ENCODE data around the gene FADS3.

Gene FADS3

DNA sequence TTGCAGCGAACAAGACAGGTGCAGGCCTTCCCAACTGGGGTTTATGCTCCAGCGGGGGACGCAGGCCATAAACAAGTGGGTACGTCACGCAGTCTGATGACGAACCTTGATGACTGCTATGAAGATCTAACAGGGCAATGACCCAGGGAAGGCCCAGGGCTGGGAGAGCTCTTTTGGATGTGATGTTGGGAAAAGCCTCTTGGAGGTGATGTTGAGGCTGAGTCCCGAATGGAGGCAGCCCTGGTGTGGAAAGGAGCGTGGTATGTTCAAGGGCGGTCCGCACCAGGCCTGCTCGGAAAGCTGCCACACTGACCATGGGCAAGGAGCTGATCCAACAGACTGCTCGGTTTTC lies 57.4 kb downstream of the FADS3 start:
- TF ChIP-seq Cebpa-rat (IDR thresholded peaks at IDR 0.05): no peak
- H3K36me3 ChIP-seq: peaks cover 40% of the 10 kb centered on the region
- H3K9ac ChIP-seq: peak overlapping the region; percentile 97
- peak overlapping the region; percentile 91 for H3K4me3 ChIP-seq
- H3K4me2 ChIP-seq: peak overlapping the region; percentile 99
- peaks cover 42% of the 10 kb centered on the region for H4K20me1 ChIP-seq
- no peaks in the 10 kb centered on the region for H3K9me3 ChIP-seq
- H3K27ac ChIP-seq: peak overlapping the region; percentile 99
- no peaks in the 10 kb centered on the region for H3K27me3 ChIP-seq
- H3K4me1 ChIP-seq: peaks cover 82% of the 10 kb centered on the region

DNA sequence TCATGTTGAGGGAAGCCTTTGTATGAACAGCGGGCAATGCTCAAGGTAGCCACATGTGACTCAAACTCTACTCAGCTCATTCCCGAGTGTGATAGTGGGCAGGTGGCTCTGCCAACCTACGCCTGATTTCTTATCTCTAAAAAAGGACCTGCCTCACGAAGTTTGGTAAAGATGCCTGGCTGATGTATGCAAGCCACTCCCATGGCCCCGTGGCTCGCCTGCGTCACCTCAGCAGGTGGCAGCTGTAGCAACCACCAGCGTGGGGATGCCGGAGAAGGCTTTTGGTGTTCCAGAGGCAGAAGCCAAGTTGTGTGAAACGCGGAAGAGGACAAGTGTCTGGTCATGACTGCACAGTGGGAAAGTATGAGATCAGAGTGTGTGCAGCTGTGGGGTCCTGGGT lies 57.9 kb downstream of the FADS3 start:
- H3K4me1 ChIP-seq: peaks cover 82% of the 10 kb centered on the region
- H3K4me3 ChIP-seq: peak overlapping the region; percentile 91
- no peak for TF ChIP-seq Cebpa-rat (IDR thresholded peaks at IDR 0.05)

DNA sequence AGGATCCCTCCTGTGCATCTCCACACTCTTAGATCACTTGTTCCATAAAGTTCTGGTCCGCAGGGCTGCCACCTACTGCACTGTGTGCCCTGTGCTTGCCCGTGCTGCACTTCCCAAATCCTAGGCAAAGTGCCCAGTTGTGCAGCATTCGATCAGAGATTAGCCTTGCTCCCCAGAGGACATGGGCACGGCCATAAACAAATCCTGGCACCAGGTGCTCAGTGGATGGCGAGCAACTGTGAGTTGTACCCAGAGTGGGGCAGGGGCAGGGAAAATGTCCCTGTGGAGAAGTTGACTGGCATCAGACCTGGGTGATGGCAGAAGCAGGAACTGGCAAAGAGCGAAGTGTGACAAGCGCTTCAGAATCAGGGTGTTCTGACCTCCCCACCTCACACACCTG lies 58.6 kb downstream of the FADS3 start:
- no peak for TF ChIP-seq Cebpa-rat (IDR thresholded peaks at IDR 0.05)
- Histone ChIP-seq H3K9me3 (no peaks in the 10 kb centered on the region), H3K4me2 (peak overlapping the region; percentile 99), H3K36me3 (peaks cover 28% of the 10 kb centered on the region), H4K20me1 (peaks cover 42% of the 10 kb centered on the region), H3K27ac (peak overlapping the region; percentile 99), H3K27me3 (no peaks in the 10 kb centered on the region), H3K4me1 (peaks cover 82% of the 10 kb centered on the region), H3K9ac (peak overlapping the region; percentile 97), H3K4me3 (peak overlapping the region; percentile 91)

More for the DNA sequence above, 57.9 kb downstream of the FADS3 start:
- peak overlapping the region; percentile 99 for H3K27ac ChIP-seq
- no peaks in the 10 kb centered on the region for H3K27me3 ChIP-seq
- peaks cover 42% of the 10 kb centered on the region for H4K20me1 ChIP-seq
- H3K4me2 ChIP-seq: peak overlapping the region; percentile 99
- H3K9ac ChIP-seq: peak overlapping the region; percentile 97
- H3K36me3 ChIP-seq: peaks cover 35% of the 10 kb centered on the region
- no peaks in the 10 kb centered on the region for H3K9me3 ChIP-seq

DNA sequence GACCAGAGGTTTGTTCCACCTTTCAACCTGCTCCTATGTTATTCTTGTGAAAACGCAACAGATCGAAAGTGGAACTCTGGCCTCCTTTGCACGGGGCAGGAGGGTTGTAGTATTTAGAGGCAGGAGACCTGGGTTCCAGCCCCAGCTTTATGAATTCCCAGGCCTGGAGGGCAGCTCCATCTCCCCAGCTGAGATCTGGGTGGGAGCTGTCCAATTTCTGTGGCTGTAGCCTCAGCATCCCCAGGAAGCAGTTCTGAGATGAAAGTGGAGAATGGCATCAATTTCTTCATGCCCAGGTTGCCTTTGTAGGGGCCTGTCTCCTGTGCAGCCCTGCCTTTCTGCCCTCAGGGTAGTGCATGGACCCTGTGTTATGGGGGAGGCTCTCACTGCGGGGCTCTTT lies 59.1 kb downstream of the FADS3 start:
- TF ChIP-seq Cebpa-rat (IDR thresholded peaks at IDR 0.05): no peak
- peak overlapping the region; percentile 97 for H3K9ac ChIP-seq
- H3K27ac ChIP-seq: peak overlapping the region; percentile 99
- H3K36me3 ChIP-seq: peaks cover 23% of the 10 kb centered on the region
- peak overlapping the region; percentile 91 for H3K4me3 ChIP-seq
- no peaks in the 10 kb centered on the region for H3K9me3 ChIP-seq
- no peaks in the 10 kb centered on the region for H3K27me3 ChIP-seq
- H4K20me1 ChIP-seq: peaks cover 42% of the 10 kb centered on the region
- peaks cover 76% of the 10 kb centered on the region for H3K4me1 ChIP-seq
- H3K4me2 ChIP-seq: peak overlapping the region; percentile 99

DNA sequence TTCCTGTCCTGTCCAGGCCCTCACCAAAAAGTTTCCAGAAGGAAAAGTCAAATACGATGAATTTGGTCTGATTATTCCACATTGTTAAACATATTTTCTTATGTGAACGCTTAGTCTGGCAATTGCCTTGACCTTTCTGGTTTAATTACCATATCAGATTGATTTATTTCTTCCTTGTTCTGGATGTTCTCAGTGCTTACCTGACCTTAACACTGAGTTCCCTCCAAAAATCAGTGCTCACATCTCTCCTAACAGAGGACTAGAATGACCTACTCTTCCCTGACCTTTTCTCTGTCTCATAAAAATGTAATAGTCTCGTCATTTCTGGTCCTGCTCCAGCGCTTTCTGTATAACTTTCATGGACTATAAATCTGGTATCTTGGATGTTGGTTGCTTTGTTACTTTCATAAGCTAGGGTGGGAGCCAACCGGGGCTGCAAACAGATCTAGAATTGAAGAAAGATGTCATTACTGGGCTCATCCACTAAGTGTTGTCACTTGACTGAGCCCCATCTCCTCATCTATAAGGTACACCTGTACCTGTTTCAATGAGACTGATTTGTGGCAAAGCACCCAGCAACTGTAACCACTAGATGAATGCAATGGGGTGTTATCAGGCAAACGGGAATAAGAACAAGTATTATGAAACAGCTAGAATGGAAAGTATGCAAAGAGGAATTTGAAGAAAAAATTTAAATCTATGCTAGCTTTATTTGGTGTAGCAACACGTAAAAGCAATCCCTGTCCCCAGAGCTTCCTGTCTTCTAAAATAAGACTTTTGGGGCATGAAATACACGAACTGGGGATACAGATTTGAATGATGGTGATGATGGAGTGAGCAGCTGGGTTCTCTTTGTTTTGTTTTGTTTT lies 60.9 kb downstream of the FADS3 start:
- Histone ChIP-seq H3K36me3 (peaks cover 11% of the 10 kb centered on the region), H3K4me2 (peak overlapping the region; percentile 99), H4K20me1 (peaks cover 42% of the 10 kb centered on the region), H3K9me3 (no peaks in the 10 kb centered on the region), H3K4me1 (peaks cover 75% of the 10 kb centered on the region), H3K27ac (peak overlapping the region; percentile 99), H3K9ac (peak overlapping the region; percentile 97), H3K4me3 (peak overlapping the region; percentile 91), H3K27me3 (no peaks in the 10 kb centered on the region)
- no peak for TF ChIP-seq Cebpa-rat (IDR thresholded peaks at IDR 0.05)

DNA sequence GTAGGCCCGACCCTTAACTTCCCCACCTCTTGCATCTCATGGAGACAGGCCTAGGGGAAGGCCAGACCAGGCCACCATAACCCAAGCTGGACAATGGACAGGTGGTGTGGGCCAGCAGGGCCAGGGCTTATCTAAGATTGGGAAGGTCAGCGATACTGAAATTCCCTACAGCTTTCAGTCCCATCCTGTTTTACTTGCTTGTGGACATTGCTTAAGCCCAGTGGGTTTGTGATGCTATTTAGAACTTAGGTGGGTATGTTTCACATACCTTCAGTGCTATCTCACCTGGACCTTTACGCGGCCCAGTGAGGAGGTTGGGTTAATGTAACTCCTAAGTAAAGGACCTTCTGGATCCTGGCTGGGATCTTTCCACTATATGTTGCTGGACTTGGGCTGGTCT lies 61.5 kb downstream of the FADS3 start:
- H3K9ac ChIP-seq: peak overlapping the region; percentile 97
- H3K27me3 ChIP-seq: no peaks in the 10 kb centered on the region
- peak overlapping the region; percentile 99 for H3K27ac ChIP-seq
- H3K4me2 ChIP-seq: peak overlapping the region; percentile 99
- peaks cover 11% of the 10 kb centered on the region for H3K36me3 ChIP-seq
- peak overlapping the region; percentile 91 for H3K4me3 ChIP-seq
- peaks cover 42% of the 10 kb centered on the region for H4K20me1 ChIP-seq
- peaks cover 69% of the 10 kb centered on the region for H3K4me1 ChIP-seq
- no peaks in the 10 kb centered on the region for H3K9me3 ChIP-seq
- TF ChIP-seq Cebpa-rat (IDR thresholded peaks at IDR 0.05): no peak

DNA sequence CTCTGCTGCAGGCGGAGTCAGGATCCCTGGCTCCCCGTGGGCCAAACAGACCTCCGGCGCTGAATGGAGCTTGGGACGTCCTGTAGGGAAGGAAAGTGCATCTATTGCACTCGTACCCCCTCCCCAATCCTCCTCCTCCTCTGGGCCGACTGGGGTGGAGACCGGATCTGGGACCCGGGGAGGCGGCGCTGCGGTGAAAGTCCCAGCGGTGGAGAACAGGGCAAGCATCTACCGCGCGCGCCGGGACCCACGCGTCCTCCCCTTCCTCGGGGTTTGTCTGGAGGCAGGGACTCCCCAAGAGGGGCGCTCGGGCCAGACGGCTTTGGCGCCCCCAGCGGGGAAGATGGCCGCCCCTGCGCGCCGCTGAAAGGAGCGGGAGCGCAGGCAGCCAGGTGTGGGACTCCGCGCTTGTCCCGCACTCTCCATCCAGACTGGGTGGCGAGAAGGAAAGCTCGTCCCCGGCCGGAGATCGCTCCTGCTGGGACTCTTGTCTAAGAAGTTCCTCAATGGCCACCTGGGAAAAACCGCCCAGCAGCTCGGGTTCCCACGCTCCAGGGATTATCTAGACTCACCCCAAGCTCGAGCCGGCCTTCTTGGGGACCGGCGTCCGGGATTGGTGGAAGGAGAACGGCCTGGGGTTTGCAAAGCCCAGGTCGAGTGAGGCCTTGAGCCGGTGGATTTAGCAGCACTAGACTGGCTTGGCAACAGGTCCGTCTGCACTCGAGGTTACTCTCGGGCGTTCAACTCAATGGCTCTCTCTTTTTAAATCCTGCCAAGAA lies 62.5 kb downstream of the FADS3 start:
- no peaks in the 10 kb centered on the region for H3K27me3 ChIP-seq
- TF ChIP-seq Cebpa-rat (IDR thresholded peaks at IDR 0.05): no peak
- H3K9ac ChIP-seq: peak overlapping the region; percentile 97
- peak overlapping the region; percentile 91 for H3K4me3 ChIP-seq
- H3K4me2 ChIP-seq: peak overlapping the region; percentile 99
- peaks cover 62% of the 10 kb centered on the region for H3K4me1 ChIP-seq
- peaks cover 11% of the 10 kb centered on the region for H3K36me3 ChIP-seq
- peak overlapping the region; percentile 99 for H3K27ac ChIP-seq
- peaks cover 42% of the 10 kb centered on the region for H4K20me1 ChIP-seq
- no peaks in the 10 kb centered on the region for H3K9me3 ChIP-seq

DNA sequence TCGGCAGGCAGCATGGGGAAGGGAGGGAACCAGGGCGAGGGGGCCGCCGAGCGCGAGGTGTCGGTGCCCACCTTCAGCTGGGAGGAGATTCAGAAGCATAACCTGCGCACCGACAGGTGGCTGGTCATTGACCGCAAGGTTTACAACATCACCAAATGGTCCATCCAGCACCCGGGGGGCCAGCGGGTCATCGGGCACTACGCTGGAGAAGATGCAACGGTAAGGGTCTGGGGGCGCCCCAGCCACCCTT lies 63.0 kb downstream of the FADS3 start:
- H3K36me3 ChIP-seq: peaks cover 11% of the 10 kb centered on the region
- peak overlapping the region; percentile 97 for H3K9ac ChIP-seq
- no peaks in the 10 kb centered on the region for H3K27me3 ChIP-seq
- peaks cover 57% of the 10 kb centered on the region for H3K4me1 ChIP-seq
- no peaks in the 10 kb centered on the region for H3K9me3 ChIP-seq
- peaks cover 42% of the 10 kb centered on the region for H4K20me1 ChIP-seq
- peak overlapping the region; percentile 91 for H3K4me3 ChIP-seq
- peak overlapping the region; percentile 99 for H3K27ac ChIP-seq
- no peak for TF ChIP-seq Cebpa-rat (IDR thresholded peaks at IDR 0.05)
- H3K4me2 ChIP-seq: peak overlapping the region; percentile 99

DNA sequence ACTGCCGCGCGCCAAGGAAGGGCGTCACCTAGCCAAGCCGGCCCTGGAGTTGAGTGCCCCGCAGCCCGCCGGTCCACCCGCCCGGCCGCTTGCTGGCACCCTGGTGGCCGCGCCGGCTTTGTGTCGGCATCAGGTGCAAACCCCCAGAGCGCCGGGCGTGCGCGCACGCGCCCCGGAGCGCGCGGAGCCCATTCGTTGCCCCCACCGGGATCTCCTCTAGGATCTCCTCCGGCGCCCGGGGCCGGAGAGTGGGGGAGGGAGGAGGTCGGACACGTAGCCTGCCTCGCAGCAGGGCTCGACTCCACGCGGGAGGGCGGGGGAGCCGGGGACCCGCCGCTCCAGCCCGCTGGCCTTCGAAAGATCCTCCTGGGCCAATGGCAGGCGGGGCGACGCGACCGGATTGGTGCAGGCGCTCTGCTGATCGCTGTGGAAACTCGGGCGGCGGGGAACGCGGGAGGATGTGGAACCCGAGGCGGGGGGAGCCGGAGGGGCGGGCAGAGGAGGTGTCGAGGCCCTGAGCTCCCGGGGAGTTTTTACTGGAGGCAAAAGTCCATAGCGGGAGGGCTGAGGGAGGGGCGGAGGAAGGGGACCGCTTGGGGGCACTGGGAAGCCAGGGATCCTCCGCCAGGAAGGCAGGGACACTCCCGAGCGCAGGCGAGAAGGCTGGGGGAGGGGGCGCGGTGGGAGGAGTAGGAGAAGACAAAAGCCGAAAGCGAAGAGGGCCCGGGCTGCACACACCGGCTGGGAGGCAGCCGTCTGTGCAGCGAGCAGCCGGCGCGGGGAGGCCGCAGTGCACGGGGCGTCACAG lies 63.6 kb downstream of the FADS3 start, which contains the start of gene FADS2:
Gene FADS2, plus strand, starts transcription at position 730 of the 808 bp plus-strand sequence. CDS start 91 bp downstream, outside the sequence.
- Histone ChIP-seq H3K9me3 (no peaks in the 10 kb centered on the region), H3K4me2 (peak within 1 kb of the TSS; percentile 99), H3K36me3 (peaks cover 10% of the 10 kb centered on the region), H3K4me3 (peak within 1 kb of the TSS; percentile 91), H3K4me1 (peaks cover 52% of the 10 kb centered on the region), H4K20me1 (peaks cover 38% of the 10 kb centered on the region), H3K9ac (peak within 1 kb of the TSS; percentile 97), H3K27me3 (no peaks in the 10 kb centered on the region), H3K27ac (peak within 1 kb of the TSS; percentile 99)
- TF ChIP-seq Cebpa-rat (IDR thresholded peaks at IDR 0.05): no peak

All from BLaER1 (cell line).